CD4-positive, alpha-beta T cell (primary cell): ENCODE data around the gene GNE. TPM values are rescaled to one million over a fixed set of nuclear protein-coding genes. Genes with fewer than 3 reads are reported as not detected.
"Not testable (repeated sequence)": the region's sequence is repeated elsewhere in the genome, so short reads cannot be mapped to it uniquely, and the experiment has no call there.

Experiments
- ATAC-seq: fragments of 200-7000 bp; cut with Tn5 transposase; one replicate; pipeline ENCODE4 v1.10.0; 2022; ENCODE audit warnings: mild to moderate bottlenecking; ENCODE audit not compliant: poor library complexity
- CTCF ChIA-PET: fragments of 350-600 bp; sonication (Branson Sonifier 250); formaldehyde crosslinking; loops from one replicate; lab custom pipeline; 2021; ENCODE audit warnings: antibody characterized with exemption, inconsistent platforms; lab: Charles Lee
- POLR2A ChIA-PET: fragments of 350-600 bp; sonication (Branson Sonifier 250); formaldehyde crosslinking; loops from one replicate; lab custom pipeline; 2021; ENCODE audit warnings: antibody characterized with exemption, inconsistent platforms; lab: Charles Lee
- DNase-seq, 14 experiments: peaks; one replicate each; pipeline ENCODE4 v3.0.0-alpha.2; 2013 to 2020; ENCODE audit warnings: mixed read lengths in 2 of 14
- H3K27ac ChIP-seq, 2 donors: one replicate each; pipeline versions ENCODE4 v1.5.1 to v1.7.0; 2013; ENCODE audit warnings: low read length in 2 of 2, low read depth in 1 of 2, mild to moderate bottlenecking in 1 of 2
- H3K27me3 ChIP-seq, 2 experiments: 1 replicate in 1 of 2; 2 replicates in 1 of 2; pipeline versions ENCODE4 v1.6.1 to v1.7.0; 2013; ENCODE audit warnings: low read length in 2 of 2, control low read depth in 1 of 2, mild to moderate bottlenecking in 1 of 2, moderate library complexity in 1 of 2; ENCODE audit not compliant: insufficient read depth in 2 of 2, control insufficient read depth in 1 of 2
- H3K36me3 ChIP-seq: one replicate; pipeline ENCODE4 v1.6.1; 2013; ENCODE audit warnings: low read length, control low read depth; ENCODE audit not compliant: insufficient read depth
- H3K4me1 ChIP-seq: one replicate; pipeline ENCODE4 v1.6.1; 2013; ENCODE audit warnings: low read length, control low read depth; ENCODE audit not compliant: insufficient read depth
- H3K4me3 ChIP-seq: one replicate; pipeline ENCODE4 v1.5.1; 2013; ENCODE audit warnings: mild to moderate bottlenecking, low read length, moderate library complexity
- H3K9me3 ChIP-seq, 2 experiments: 1 replicate in 1 of 2; 2 replicates in 1 of 2; pipeline versions ENCODE4 v1.6.1 to v1.7.0; 2013; ENCODE audit warnings: low read length in 2 of 2, mild to moderate bottlenecking in 2 of 2, control low read depth in 1 of 2, moderate library complexity in 1 of 2; ENCODE audit not compliant: control insufficient read depth in 1 of 2, insufficient read depth in 1 of 2
- H3K27ac Mint-ChIP-seq: one replicate; pipeline ENCODE4 v1.8.0; 2020; ENCODE audit warnings: mixed read lengths
- H3K27me3 Mint-ChIP-seq: one replicate; pipeline ENCODE4 v1.8.0; 2021; ENCODE audit warnings: mixed read lengths
- H3K36me3 Mint-ChIP-seq: one replicate; pipeline ENCODE4 v1.8.0; 2021; ENCODE audit warnings: low read depth, mixed read lengths
- H3K4me1 Mint-ChIP-seq: one replicate; pipeline ENCODE4 v1.8.0; 2021; ENCODE audit warnings: low read depth, mixed read lengths
- H3K4me3 Mint-ChIP-seq: one replicate; pipeline ENCODE4 v1.8.0; 2020; ENCODE audit warnings: mild to moderate bottlenecking, mixed read lengths
- H3K9me3 Mint-ChIP-seq: one replicate; pipeline ENCODE4 v1.8.0; 2020; ENCODE audit warnings: mixed read lengths
- CTCF ChIP-seq: fragments of 200-600 bp; IDR thresholded peaks from one replicate; pipeline ENCODE4 v1.8.0; 2022; ENCODE audit warnings: antibody characterized with exemption, mild to moderate bottlenecking
- intact Hi-C, 2 experiments: fragments of 100-400 bp; cut with DNase I in 1 of 2; cut with micrococcal nuclease in 1 of 2; formaldehyde crosslinking; loops; one replicate each; pipeline versions ENCODE4 v1.15.1 to v1.9.0; 2023 to 2025; cut with DNase I, micrococcal nuclease
- total RNA-seq, 174 experiments: library from RNA in 2 of 174; stranded (reverse) in 2 of 174; gene quantifications; one replicate each; pipeline ENCODE4 v1.2.3 and lab custom pipeline; 2021 to 2026

The GNE gene
- total RNA-seq, 2 experiments from 2014 or later = 12.5 to 14.6 TPM

DNA sequence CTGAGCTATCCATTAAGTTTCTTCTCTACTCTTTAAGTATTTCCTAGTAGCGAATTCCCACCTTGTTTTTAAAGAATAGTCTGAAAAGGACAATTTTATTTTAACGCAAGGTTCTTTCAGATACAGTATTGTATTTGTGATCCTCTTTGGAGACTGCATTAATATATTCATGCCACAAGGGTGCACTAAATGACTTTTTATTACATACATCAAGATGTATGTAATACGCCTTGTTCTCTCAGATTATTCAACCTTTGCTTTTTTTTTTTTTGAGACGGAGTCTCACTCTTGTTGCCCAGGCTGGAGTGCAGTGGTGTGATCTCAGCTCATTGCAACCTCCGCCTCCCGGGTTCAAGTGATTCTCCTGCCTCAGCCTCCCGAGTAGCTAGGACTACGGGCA is 10.2 kb downstream of the GNE start:
- POLR2A ChIA-PET, H3K4me1 ChIP-seq, H3K4me3 ChIP-seq, H3K27me3 Mint-ChIP-seq, H3K4me3 Mint-ChIP-seq, H3K27ac ChIP-seq, H3K27me3 ChIP-seq, H3K27ac Mint-ChIP-seq, H3K9me3 ChIP-seq, H3K9me3 Mint-ChIP-seq: not testable (repeated sequence)
- Mint-ChIP-seq H3K4me1 (peaks cover 28% of the 10 kb centered on the region), H3K36me3 (peaks cover 64% of the 10 kb centered on the region)
- peak; percentile 45 for TF ChIP-seq CTCF
- intact Hi-C loops = loop anchor here (1.0 to 5.0 kb wide), 2 partner anchors 81 to 479 kb away; no protein-coding TSS in a partner anchor
- peaks cover 30% of the 10 kb centered on the region for H3K36me3 ChIP-seq
- DNase-seq = peak in 3 of 14 experiments; percentile 57 to 65 (median 64)
- ATAC-seq = peak; percentile 90
- CTCF ChIA-PET = interaction anchor here (0.6 to 2.8 kb wide), 4 partner anchors 46 to 90 kb away, joined by 3 to 23 read pairs (median 4); no protein-coding TSS in a partner anchor

DNA sequence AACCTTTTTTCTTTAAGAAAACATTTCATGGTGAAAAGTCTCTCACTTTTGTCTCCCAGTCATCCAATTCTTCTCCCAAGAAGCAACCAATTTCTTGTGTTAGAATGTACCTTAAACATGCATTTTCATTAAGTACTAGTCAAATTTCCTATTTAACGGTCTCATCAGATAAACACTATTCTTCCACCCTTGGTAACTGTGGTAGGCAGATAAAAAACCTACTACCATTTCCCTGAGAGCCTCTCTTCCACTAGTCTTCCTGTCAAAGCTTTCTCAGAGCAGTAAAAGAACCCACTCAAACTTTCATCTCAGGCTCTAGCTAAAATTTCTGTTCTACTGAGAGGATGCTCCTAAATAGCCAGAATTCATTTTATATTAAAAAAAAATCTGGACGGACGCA is 10.9 kb downstream of the GNE start:
- ChIA-PET CTCF (interaction anchor here (1.7 to 2.8 kb wide), 2 partner anchors 77 to 82 kb away, joined by 4 to 23 read pairs; no protein-coding TSS in a partner anchor), POLR2A (no interaction called here)
- no peak overlapping the region for H3K27ac Mint-ChIP-seq
- DNase-seq (no peak), ATAC-seq (no peak)
- no peak overlapping the region for H3K4me3 Mint-ChIP-seq
- intact Hi-C loops = loop anchor here in 1 of 2 experiments (5.0 kb wide), 1 partner anchor 480 kb away; no protein-coding TSS in a partner anchor
- no peaks in the 10 kb centered on the region for H3K27me3 Mint-ChIP-seq
- no peaks in the 10 kb centered on the region for H3K9me3 Mint-ChIP-seq
- Histone ChIP-seq H3K9me3 (no peaks in the 10 kb centered on the region), H3K27me3 (no peaks in the 10 kb centered on the region), H3K27ac (no peak overlapping the region), H3K4me1 (no peaks in the 10 kb centered on the region), H3K36me3 (peaks cover 31% of the 10 kb centered on the region), H3K4me3 (no peak overlapping the region)
- peaks cover 66% of the 10 kb centered on the region for H3K36me3 Mint-ChIP-seq
- peaks cover 28% of the 10 kb centered on the region for H3K4me1 Mint-ChIP-seq
- no peak for TF ChIP-seq CTCF

- Mint-ChIP-seq H3K36me3 (peaks cover 68% of the 10 kb centered on the region), H3K4me1 (peaks cover 19% of the 10 kb centered on the region), H3K4me3 (no peak overlapping the region), H3K9me3 (no peaks in the 10 kb centered on the region), H3K27me3 (no peaks in the 10 kb centered on the region), H3K27ac (no peak overlapping the region)
- Histone ChIP-seq H3K9me3 (no peaks in the 10 kb centered on the region), H3K36me3 (peaks cover 35% of the 10 kb centered on the region), H3K4me1 (no peaks in the 10 kb centered on the region), H3K4me3 (no peak overlapping the region), H3K27ac (no peak overlapping the region), H3K27me3 (no peaks in the 10 kb centered on the region)
- CTCF ChIA-PET = interaction anchor here (1.2 kb wide), 1 partner anchor 83 kb away, joined by 3 read pairs; no protein-coding TSS in a partner anchor
- no peak for TF ChIP-seq CTCF
- no peak for DNase-seq
- intact Hi-C loops = loop anchor here in 1 of 2 experiments (5.0 kb wide), 1 partner anchor 481 kb away; no protein-coding TSS in a partner anchor
- POLR2A ChIA-PET = interaction anchor here (0.7 kb wide), 1 partner anchor 320 kb away, joined by 3 read pairs; no protein-coding TSS in a partner anchor
- ATAC-seq = no peak
Measured at GRCh38 chr9:36245906-36246305, 12.3 kb downstream of the GNE start.

GRCh38 chr9:36239675-36240074 is 18.6 kb downstream of the GNE start:
- DNase-seq, intact Hi-C loops, H3K9me3 ChIP-seq, H3K9me3 Mint-ChIP-seq, H3K4me1 ChIP-seq, H3K4me1 Mint-ChIP-seq, H3K27me3 ChIP-seq, H3K4me3 Mint-ChIP-seq, H3K27ac Mint-ChIP-seq, ATAC-seq, CTCF ChIA-PET, H3K4me3 ChIP-seq, POLR2A ChIA-PET, H3K27ac ChIP-seq, H3K27me3 Mint-ChIP-seq: not testable (repeated sequence)
- peaks cover 23% of the 10 kb centered on the region for H3K36me3 ChIP-seq
- H3K36me3 Mint-ChIP-seq = peaks cover 62% of the 10 kb centered on the region

DNA sequence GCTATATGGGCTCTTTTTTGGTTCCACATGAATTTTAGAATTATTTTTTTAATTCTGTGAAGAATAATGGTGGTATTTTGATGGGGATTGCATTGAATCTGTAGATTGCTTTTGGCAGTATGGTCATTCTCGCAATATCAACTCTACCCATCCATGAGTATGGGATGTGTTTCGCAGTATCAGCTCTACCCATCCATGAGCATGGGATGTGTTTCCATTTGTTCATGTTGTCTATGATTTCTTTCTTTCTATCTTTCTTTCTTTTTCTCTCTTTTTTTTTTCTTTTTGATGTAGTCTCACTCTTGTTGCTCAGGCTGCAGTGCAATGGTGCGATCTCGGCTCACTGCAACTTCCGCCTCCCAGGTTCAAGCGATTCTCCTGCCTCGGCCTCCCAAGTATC is 19.0 kb downstream of the GNE start:
- H3K4me1 Mint-ChIP-seq, POLR2A ChIA-PET: not testable (repeated sequence)
- H3K36me3 Mint-ChIP-seq = peaks cover 65% of the 10 kb centered on the region

More for the DNA sequence above, 19.0 kb downstream of the GNE start:
- peaks cover 26% of the 10 kb centered on the region for H3K36me3 ChIP-seq
- H3K27ac Mint-ChIP-seq, ATAC-seq, H3K27me3 Mint-ChIP-seq, H3K9me3 Mint-ChIP-seq, H3K4me3 ChIP-seq, H3K27me3 ChIP-seq, intact Hi-C loops, DNase-seq, H3K9me3 ChIP-seq, H3K4me3 Mint-ChIP-seq, H3K4me1 ChIP-seq, H3K27ac ChIP-seq: not testable (repeated sequence)
- CTCF ChIA-PET = interaction anchor here (0.6 kb wide), 1 partner anchor 1881 kb away, joined by 3 read pairs; no protein-coding TSS in a partner anchor
